Left renal pelvis (tissue), 4 donors: Measurements from ENCODE around the gene SLC37A1. TPM values are rescaled to one million over a fixed set of nuclear protein-coding genes. Genes with fewer than 3 reads are reported as not detected.

Experiments used
- DNase-seq, 4 donors: peaks; one replicate each; pipeline ENCODE4 v3.0.0-alpha.2; 2013; ENCODE audit warnings: low read depth in 4 of 4, low spot score in 3 of 4
- polyA plus RNA-seq, 4 donors: library from polyadenylated mRNA; unstranded; fragments of 120-200 nt; gene quantifications; one replicate each; pipeline ENCODE4 v1.2.1, GENCODE V29; 2013; ENCODE audit not compliant: insufficient read length in 4 of 4

Gene SLC37A1
- polyA plus RNA-seq, 4 donors, result 2.9 to 10.6 (median 8.6) TPM

DNA sequence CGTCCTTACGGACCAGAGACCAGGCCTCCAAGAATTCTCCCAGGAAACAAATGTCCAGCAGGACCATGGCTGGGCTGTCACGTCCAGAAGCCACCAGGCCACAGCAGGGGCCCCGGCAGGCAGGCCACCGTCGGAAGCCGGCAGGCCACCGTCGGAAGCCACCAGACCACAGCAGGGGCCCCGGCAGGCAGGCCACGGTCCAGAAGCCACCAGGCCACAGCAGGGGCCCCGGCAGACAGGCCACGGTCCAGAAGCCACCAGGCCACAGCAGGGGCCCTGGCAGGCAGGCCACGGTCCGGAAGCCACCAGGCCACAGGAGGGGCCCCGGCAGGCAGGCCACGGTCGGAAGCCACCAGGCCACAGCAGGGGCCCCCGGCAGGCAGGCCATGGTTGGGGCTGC, 72.8 kb downstream of the SLC37A1 start:
- no peak for DNase-seq

DNA sequence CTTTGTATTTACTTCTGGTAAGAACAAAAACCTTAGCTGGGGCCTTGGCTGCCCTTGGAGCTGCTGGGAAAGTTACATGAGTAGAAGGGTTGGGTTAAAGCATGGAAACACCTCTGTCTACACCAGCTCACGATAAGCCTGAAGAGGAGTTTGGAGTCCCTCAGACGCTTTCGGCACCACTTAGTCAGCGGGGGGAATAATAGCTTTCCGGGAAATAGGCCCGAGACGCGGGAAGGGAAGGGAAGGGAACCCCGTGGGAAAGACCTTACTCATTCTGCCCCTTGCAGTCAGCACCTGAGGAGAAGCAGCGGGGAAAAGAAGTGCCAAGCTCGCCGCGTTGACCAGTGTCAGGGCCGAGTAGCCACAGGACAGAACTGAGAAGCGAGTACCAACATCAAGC, 73.4 kb downstream of the SLC37A1 start:
- DNase-seq, result no peak

DNA sequence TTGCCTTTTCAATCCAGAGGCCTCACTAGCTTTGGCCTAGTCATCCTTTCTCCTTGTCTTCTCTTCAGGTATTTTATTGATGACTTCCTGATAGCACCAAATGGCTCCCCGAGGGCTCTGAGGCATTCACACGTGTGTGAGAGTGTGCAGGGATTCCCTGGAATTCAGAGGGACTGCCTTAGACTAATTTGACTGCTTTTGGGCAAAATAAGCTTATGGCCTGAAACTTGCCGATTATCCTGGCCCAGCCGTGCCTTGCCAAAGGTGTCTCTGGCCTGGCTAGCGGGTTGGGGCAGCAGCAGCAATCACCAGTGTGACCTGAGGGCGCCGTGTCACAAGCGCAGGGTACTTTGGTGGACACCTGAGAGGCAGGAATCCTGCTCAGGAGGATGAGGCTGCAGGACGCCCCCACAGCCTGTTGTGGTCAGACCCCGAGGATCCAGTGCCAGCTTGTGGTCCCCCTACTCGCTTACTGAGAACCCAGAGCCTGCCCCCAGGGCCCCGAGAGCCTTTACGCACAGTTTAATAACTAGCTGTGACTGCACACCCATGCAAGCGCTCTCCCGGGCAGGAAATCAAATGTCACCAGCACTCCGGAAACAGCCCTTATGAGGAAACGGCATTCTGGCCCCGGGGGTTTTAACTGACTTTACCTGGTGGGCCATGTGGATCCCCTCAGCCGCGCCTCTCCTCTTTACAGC, 76.9 kb downstream of the SLC37A1 start:
- no peak for DNase-seq

DNA sequence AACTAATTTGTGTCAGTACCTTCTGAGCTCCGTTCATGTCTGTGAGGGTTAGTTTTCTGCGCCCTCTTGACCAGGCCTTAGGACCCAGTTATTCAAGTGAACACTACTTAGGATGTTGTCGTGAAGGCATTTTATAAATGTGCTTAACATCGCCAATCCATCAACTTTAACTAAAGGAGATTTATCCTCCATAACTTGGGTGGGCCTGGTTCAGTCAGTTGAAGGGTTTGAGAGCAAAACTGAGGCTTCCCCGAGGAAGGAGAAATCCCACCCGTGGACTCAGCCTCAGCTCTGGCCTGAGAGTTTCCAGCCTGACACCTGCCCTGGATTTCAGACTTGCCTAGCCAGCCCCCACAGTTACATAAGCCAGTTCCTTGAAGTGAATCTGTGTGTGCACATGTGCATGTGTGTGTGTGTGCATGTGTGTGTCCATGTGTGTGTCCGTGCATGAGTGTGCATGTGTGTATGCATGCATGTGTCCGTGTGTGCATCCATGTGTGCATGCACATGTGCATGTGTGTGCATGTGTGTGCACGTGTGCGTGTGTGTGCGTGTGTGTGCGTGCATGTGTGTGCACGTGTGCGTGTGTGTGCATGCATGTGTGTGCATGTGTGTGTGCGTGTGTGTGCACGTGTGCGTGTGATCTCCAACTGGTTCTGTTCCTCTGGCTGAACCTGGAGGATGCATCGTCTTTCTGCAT, 77.7 kb downstream of the SLC37A1 start:
- DNase-seq, result no peak

DNA sequence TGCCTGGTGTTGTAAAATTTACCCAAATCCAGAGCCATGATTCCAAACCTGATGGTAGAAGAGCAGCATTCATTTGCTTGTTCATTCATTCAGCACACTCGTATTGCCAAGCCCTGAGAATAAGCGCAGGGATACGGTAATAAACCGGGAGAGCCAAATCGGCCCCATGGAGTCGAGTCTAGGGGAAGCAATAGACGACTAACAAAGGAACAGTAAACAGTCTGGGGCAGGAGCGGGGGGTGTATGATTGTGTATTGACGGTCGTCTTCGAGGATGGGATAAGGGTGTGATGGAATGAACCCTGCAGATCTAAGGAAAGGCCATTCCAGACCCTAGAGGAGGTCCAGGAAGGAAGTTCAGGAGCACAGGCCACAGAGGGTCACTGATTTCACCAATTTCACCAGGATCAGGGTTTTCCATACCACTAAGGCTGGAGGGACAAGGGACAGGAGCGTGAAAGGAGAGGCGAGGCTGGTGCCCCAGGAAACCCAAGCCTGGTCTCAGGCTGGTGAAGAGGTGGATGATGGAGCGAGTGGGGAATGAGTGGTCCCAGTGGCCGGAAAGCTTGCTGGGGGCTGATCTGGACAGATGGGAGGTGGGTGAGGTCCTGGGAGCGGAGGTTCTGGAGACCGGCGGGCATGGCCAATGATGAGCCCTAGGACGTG, 78.6 kb downstream of the SLC37A1 start:
- DNase-seq, result no peak

DNA sequence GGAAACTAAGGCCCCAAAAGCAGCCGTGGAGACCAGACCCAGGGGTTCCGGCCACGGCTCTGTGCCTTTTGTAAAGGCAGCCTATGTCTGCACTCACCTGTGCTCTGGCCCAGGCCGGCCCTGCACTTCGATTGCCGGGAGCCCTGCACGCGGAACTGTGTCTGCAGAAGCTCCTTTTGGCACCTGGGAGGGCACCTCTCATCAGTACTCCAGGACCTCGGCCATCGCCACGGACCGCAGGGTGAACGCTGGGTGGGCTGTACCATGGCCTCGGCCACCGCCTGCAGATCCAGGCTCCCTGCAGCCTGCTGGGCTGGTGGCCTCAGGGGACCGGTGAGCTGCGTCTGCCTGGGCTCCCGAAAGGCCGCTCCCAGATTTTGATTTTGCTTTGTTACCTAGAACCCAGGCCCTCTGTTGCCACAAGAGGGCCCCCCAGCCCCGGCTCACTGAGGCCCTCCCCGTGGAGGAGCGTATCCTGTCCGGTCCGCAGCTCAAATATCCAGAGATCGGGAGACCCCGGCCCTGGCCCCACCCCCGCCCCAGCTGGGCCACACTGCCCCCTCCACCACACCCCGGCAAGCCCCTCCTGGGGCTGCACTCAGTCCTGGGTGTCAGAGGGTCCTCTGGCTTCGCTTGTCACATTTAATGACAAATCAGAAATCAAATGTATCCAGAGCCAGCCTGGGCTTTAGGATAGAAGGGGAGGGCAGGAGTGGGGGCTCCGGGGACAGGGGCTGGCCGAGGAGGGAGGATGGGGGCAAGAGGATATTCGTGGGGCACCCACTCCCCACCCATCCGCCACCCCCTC, 79.6 kb downstream of the SLC37A1 start:
- peak in 3 of 4 donors; percentile 50 to 67 (median 59) for DNase-seq

DNA sequence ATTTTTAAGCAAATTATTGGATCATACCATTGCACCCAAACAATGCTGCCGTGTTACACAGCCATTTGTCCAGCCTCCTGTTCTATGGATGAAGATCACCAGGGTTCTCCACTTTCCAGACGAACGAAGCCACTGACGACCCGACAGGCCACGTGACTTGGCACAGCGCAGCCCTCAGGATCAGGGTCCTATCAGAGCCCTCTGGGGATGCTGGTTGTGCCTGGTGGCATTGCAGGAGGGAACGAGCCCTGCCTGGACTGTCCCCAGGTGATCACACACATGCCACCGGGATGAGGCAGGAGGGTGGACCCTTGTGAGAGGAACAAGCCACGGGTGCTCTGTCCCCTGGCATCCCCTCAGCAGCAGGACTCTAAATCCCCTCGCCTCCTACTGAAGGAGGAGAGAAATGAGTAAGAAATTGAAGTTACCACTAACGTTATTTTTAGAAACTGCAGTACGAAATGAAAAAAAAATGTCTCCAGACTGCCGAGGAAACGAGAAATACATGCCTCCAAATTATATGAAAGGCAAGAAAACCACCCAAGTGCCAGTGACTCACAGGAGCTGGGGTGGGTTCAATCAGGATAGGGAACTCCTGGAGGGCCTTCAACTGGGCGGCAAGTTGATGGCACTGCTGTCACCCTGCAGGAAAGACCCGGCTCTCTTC, 81.1 kb downstream of the SLC37A1 start:
- no peak for DNase-seq

DNA sequence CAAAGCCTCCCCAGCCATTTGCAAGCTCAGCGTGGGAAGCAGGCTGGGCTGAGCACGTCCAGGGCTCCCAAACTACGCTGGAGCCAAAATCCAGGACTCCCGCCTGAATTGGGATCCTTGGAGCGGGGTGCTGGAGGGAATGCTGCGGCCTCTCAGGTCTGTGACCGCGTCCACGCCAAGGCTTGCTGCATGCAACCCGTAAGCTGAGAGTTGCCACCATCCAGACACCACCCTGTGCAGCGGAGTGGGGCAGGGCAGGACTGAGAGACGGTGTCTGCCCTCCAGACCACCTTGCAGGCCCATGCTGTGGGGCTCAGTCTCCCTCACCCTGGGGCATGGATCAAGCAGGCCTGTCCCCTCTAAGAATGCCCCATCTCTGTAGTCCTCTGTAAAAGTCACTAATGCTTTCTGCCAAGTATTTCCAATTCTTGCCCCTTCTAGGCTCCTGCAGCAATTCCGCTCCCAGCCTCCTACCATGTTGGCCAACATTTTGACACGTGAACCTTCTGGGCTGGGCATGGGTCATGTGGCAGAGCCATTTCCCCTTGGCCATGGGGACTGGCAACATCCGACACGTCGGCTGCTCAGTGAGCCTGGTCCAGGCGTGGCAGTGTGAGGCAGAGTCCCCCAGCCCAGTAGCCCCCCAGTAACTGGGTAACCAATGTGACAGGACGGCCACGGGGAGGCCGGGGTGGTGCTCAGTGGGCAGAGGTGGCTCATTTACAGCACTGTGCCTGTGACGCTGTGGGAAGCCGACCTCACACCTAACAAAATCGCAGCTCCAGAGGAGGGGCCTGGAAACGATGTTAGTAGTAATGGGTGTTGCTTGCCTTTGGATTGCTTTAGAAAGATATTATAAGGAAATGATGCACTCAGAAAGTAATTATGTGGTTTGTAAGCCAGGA, 81.9 kb downstream of the SLC37A1 start:
- DNase-seq, result no peak

DNA sequence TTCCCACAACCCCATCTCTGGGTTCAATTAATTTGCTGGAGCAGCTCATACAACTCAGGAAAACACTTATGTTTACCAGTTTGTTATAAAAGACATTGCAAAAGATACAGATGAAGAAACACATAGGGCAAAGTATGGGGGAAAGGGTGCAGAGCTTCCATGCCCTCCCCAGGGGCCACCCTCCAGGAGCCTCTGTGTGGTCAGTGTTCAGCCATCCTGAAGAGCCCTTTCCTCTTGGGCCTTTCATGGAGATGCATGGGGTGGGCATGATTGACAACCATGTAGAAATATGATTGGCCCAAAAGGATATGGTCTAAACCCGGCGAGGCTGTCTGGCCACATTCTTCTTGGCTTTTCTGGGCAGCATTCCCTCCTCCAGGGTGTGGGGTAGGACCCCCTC, 83.0 kb downstream of the SLC37A1 start:
- no peak for DNase-seq

DNA sequence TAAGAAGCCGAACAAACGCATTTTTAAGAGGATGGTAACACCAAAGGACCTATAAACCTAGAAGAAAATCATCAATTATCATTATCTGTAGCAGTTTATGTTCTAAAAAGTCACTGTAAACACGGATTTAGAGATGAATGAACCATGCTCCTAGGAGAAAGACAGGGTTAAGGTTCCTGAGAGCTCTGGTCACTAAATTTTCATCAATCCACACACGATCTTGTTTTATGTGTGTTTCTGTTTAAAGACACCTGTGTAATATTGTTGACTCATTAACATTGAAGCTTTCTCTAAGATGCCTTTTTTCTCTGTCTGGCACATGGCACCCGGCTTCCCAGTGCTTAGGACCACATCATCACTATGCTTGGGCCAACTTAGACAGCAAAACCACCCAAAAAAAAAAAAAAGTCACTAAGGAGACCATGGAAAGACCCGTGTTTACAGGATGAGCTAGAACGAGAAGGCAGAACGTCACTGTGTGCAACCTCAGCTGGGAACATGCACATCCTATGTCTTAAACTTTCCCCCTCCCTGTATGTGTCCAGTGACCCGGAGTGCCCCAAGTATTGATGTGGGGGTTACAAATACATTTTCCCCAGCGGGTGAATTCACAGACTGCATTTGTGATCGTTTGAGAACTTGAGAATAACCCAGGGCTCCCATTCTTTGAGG, 84.0 kb downstream of the SLC37A1 start:
- no peak for DNase-seq

DNA sequence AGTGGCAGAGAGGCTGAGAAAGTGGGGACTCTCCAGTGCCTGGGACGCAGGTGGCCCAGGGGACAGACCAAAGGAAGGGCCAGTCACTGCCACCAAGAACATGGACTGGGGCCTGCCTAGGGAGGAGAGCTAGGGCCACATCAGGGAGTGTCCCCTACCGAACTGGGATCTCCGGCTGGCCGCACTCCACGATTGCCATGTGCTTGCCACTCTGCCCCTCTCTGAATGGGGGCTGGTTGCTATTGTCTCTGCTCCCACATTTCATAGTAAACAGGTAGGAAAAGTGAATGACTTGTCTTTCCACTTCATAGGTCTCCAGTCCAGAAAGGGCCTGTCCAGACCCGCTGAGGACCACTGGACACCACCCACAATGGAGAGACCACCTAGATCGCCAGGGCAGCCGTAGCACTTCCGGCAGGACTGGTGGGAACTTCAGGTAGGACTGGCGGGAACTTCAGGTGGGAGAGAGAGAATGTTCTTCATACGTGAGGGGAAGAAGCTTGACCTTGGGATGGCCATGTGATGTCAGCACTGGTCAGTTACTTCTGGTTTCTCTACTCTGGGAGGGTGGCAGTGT, 84.6 kb downstream of the SLC37A1 start:
- DNase-seq, result no peak

DNA sequence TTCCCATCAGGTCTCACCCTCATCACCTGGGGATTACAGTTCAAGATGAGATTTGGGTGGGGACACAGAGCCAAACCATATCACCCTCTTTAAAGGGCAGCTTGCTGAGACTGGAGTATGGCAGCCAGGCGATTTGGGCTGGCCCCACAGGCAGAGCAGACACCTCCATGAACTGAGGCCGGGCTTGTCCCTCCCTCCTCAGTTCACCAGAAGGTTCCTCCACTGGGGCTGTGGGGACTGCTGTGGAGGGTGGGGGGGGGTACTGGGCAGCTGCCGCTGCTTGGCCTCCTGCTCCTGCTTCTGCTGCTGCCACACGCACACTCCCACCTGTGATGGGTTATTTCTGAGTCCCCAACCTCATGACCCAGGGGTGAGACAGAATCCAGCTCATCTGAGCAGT, 85.8 kb downstream of the SLC37A1 start:
- no peak for DNase-seq

DNA sequence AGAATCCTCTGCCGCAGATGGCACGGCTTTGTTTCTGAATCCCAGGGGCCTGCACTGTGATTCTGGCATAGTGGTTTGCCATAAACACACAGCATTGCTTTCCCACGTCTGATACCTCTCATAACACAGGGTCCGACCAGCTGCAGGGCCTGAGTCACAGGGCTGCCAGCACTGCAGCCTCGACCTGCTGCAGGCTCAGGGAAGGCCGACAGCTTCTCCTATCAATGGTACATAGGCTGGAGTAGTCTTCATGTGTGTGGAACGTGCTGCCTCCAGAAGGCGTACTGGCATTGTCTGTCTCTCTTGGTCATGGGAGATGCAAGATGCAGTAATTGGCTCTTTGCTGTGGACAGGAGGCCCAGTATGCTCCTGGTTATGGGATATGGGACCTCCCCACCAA, 86.3 kb downstream of the SLC37A1 start:
- DNase-seq, result no peak

DNA sequence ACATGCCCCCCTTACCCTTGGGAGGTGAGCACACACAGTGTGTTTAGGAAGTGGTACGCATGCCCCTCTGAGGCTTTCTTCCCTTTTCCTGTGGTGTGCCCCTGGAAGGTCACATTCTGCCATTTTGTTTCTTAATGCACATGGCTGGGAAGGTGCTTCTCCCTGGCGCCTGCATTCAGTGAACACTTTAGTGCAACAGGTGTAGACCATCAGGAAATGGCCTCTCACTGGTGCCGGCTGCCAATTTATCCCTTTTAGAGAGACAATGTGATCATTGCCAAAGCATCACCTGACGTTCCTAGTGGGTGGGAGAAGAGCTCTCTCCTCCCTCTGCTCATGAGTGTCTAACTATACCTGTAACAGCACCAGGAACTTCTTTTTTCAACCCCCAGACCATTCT, 88.0 kb downstream of the SLC37A1 start:
- DNase-seq, result no peak

DNA sequence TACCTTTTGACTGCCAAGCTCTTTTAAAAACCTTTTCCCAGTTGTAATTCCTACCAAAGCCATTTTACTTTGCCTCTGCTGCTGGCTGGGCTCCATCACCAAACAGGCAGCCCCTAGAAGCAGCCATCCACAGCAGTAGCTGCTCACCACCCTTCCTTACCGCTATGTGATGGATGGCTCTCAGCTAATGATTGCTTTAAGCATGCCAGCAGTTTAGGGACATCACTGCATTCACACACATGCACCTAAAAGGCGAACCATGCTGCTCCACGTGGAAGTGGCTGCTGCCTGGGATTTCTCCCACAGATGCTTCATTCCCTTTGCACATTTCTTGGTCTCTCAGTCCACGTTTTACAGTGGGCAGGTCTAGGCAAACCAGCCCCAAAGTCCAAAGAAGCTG, 93.5 kb downstream of the SLC37A1 start:
- DNase-seq, result no peak

DNA sequence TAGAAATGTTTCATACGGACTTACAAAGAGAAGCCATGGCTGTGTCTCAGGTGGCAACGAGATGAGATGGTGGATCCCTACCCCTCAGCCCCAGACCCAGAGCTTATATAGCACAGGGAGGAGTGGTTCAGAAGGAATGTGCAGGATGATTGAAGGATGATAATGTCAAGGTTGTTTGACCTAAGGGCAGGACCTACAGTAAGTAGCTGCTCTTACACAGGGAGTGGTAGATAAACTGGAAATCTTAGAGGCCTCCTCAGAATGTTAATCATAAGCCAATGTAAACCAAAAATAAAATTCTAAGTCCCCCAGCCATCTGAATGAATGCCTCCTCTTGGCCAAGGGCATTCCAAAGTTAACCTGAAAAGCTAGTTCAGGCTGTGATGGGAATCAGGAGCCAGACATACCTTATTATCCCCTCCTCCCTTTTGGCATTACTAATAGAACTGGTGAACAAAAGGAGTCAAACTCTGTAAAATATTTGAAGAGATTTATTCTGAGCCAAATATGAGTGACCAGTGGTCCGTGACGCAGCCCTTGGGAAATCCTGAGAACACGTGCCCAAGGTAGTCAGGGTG, 94.0 kb downstream of the SLC37A1 start:
- no peak for DNase-seq

DNA sequence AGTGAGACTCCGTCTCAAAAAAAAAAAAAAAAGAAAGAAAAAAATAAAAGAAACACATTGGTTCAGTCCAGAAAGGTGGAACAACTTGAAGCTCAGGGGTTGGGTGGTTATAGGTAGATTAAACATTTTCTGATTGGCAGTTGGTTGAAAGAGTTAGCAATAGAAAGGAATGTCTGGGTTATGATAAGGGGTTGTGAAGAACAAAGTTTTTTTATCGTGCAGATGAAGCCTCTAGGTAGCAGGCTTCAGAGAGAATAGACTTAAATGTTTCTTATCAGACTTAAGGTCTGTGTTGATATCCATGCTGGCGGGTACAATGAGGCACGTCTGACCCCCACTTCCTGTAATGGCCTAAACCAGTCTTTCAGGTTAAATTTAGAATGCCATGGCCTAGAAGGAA, 94.8 kb downstream of the SLC37A1 start:
- no peak for DNase-seq

DNA sequence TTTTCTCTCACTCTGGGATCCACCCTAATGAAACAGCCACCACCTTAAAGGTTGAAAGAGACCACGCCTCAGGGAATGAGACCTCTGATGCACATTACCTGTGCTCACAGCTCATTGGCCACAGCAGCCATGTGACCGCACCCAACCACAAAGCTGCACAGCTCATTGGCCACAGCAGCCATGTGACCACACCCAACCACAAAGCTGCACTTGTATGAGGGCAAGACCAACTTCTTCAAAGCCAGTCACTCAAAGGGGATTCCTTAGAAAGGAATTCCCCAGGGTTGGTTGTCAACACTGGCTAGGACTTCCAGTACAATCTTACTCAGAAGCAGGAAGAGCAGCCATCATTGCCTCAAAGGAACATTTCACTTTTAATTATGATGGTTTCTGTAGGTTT, 96.2 kb downstream of the SLC37A1 start:
- no peak for DNase-seq
